ENCODE measurements around the gene HSD17B2.

HSD17B2 gene

DNA sequence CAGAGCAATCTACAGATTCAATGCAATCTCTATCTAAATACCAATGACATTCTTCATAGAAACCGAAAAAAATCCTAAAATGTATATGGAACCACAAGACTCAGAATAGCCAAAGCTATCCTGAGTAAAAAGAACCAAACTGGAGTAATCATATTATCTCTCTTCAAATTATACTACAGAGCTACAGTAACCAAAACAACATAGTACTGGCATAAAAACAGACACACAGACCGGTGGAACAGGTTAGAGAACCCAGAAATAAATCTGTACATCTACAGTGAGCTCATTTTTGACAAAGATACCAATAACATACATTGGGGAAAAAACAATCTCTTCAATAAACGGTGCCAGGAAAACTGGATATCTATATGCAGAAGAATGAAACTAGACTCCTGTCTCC is 89.6 kb downstream of the HSD17B2 start:
- H3K79me2 ChIP-seq (ENCODE audit: control insufficient read depth, insufficient read depth, low read length) = no peaks in the 10 kb centered on the region
- no peak overlapping the region for H4K8ac ChIP-seq (ENCODE audit: low read depth, low read length)
- no peaks in the 10 kb centered on the region for H3K4me1 ChIP-seq (ENCODE audit: control insufficient read depth, low read depth, low read length)
- no peak overlapping the region for H3K9ac ChIP-seq (ENCODE audit: low read length)
- H2BK120ac ChIP-seq (ENCODE audit: low read depth, low read length) = no peak overlapping the region
- H2BK15ac ChIP-seq (replicated peaks; ENCODE audit: low read depth) = no peak overlapping the region
- no CpG with 5 or more reads among the region's 3 CpGs for WGBS (ENCODE audit: extremely low coverage, insufficient coverage, low lambda C conversion rate)
- H3K18ac ChIP-seq (ENCODE audit: low read length) = no peak overlapping the region
- H3K56ac ChIP-seq (ENCODE audit: low read length) = no peak overlapping the region
- no peak overlapping the region for H2BK5ac ChIP-seq (ENCODE audit: low read length)
- H3K36me3 ChIP-seq (ENCODE audit: control insufficient read depth, insufficient read depth, low read length) = no peaks in the 10 kb centered on the region
- no peak overlapping the region for H3K27ac ChIP-seq (ENCODE audit: low read depth, low read length)
- no peak for DNase-seq
- no peak overlapping the region for H2AK5ac ChIP-seq (ENCODE audit: low read length)
- H3K4me3 ChIP-seq (ENCODE audit: low read length) = no peak overlapping the region
- no peaks in the 10 kb centered on the region for H3K79me1 ChIP-seq (ENCODE audit: low read length)
- H3K4me2 ChIP-seq (ENCODE audit: low read length) = no peak overlapping the region
- no peak overlapping the region for H4K5ac ChIP-seq (ENCODE audit: low read length)
- H3K27me3 ChIP-seq (ENCODE audit: insufficient read depth, low read length, poor library complexity) = no peaks in the 10 kb centered on the region
- H3K4ac ChIP-seq (ENCODE audit: low read depth, low read length) = no peak overlapping the region
- no peak overlapping the region for H3K23ac ChIP-seq (ENCODE audit: low read length)

DNA sequence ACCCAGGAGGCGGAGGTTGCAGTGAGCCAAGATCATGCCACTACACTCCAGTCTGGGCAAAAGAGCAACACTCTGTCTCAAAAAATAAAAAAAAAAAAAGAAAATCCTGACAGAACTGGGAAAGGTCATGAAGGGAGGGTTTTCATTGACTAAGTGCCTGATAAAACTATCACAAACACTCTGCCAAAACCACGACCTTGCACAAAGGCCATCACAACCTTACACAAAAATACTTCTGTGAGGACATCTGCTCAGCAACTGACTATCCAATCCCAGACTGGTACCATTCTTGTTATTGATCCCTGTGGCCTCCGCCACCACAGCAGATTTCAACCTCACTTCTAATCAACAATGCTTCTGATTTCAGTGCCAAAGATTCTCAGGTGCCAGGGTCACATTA is 94.8 kb downstream of the HSD17B2 start:
- no peak overlapping the region for H3K18ac ChIP-seq (ENCODE audit: low read length)
- no peaks in the 10 kb centered on the region for H3K79me1 ChIP-seq (ENCODE audit: low read length)
- H3K23ac ChIP-seq (ENCODE audit: low read length) = no peak overlapping the region
- WGBS (ENCODE audit: extremely low coverage, insufficient coverage, low lambda C conversion rate) = no CpG with 5 or more reads among the region's 3 CpGs
- H3K27ac ChIP-seq (ENCODE audit: low read depth, low read length) = no peak overlapping the region
- no peak overlapping the region for H3K9ac ChIP-seq (ENCODE audit: low read length)
- no peak overlapping the region for H3K4ac ChIP-seq (ENCODE audit: low read depth, low read length)
- H4K8ac ChIP-seq (ENCODE audit: low read depth, low read length) = no peak overlapping the region
- no peak overlapping the region for H2BK5ac ChIP-seq (ENCODE audit: low read length)
- H3K79me2 ChIP-seq (ENCODE audit: control insufficient read depth, insufficient read depth, low read length) = no peaks in the 10 kb centered on the region
- H2BK120ac ChIP-seq (ENCODE audit: low read depth, low read length) = no peak overlapping the region
- no peak overlapping the region for H2AK5ac ChIP-seq (ENCODE audit: low read length)
- H2BK15ac ChIP-seq (replicated peaks; ENCODE audit: low read depth) = no peak overlapping the region
- H4K5ac ChIP-seq (ENCODE audit: low read length) = no peak overlapping the region
- H3K36me3 ChIP-seq (ENCODE audit: control insufficient read depth, insufficient read depth, low read length) = no peaks in the 10 kb centered on the region
- no peak overlapping the region for H3K56ac ChIP-seq (ENCODE audit: low read length)
- H3K4me2 ChIP-seq (ENCODE audit: low read length) = no peak overlapping the region
- H3K4me3 ChIP-seq (ENCODE audit: low read length) = no peak overlapping the region
- no peaks in the 10 kb centered on the region for H3K4me1 ChIP-seq (ENCODE audit: control insufficient read depth, low read depth, low read length)
- no peak for DNase-seq
- H3K27me3 ChIP-seq (ENCODE audit: insufficient read depth, low read length, poor library complexity) = no peaks in the 10 kb centered on the region

DNA sequence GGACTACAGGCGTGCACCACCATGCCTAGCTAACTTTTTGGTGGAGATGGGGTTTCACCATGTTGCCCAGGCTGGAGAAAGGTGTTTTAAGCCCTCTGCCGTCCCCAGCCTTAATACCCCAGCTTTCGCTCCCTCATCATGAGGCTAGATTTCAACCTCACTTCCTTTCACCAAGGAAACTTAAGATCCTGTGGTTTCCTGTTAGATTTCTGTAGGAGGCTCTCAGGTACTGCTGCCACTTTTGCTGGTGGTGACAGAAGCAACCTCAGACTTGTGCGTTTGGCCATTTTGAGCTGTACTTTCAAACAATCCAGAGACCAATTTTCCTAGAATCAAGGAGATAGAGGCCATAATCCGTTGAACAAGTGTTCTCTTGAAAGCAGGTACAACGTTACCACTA is 98.7 kb downstream of the HSD17B2 start:
- Histone ChIP-seq H3K27ac (ENCODE audit: low read depth, low read length) (no peak overlapping the region), H3K79me1 (ENCODE audit: low read length) (no peaks in the 10 kb centered on the region), H3K4ac (ENCODE audit: low read depth, low read length) (no peak overlapping the region), H3K79me2 (ENCODE audit: control insufficient read depth, insufficient read depth, low read length) (no peaks in the 10 kb centered on the region), H4K8ac (ENCODE audit: low read depth, low read length) (no peak overlapping the region), H3K18ac (ENCODE audit: low read length) (no peak overlapping the region), H3K36me3 (ENCODE audit: control insufficient read depth, insufficient read depth, low read length) (no peaks in the 10 kb centered on the region), H3K9ac (ENCODE audit: low read length) (no peak overlapping the region), H3K4me2 (ENCODE audit: low read length) (no peak overlapping the region), H2BK15ac (replicated peaks; ENCODE audit: low read depth) (no peak overlapping the region), H3K4me1 (ENCODE audit: control insufficient read depth, low read depth, low read length) (no peaks in the 10 kb centered on the region), H3K23ac (ENCODE audit: low read length) (no peak overlapping the region), H3K4me3 (ENCODE audit: low read length) (no peak overlapping the region), H2AK5ac (ENCODE audit: low read length) (no peak overlapping the region), H4K5ac (ENCODE audit: low read length) (no peak overlapping the region), H2BK5ac (ENCODE audit: low read length) (no peak overlapping the region), H3K56ac (ENCODE audit: low read length) (no peak overlapping the region), H2BK120ac (ENCODE audit: low read depth, low read length) (no peak overlapping the region), H3K27me3 (ENCODE audit: insufficient read depth, low read length, poor library complexity) (no peaks in the 10 kb centered on the region)
- no CpG with 5 or more reads among the region's 6 CpGs for WGBS (ENCODE audit: extremely low coverage, insufficient coverage, low lambda C conversion rate)
- no peak for DNase-seq

GRCh38 chr16:82134846-82135245 is 99.8 kb downstream of the HSD17B2 start:
- Histone ChIP-seq H3K27ac (ENCODE audit: low read depth, low read length) (no peak overlapping the region), H3K4me1 (ENCODE audit: control insufficient read depth, low read depth, low read length) (no peaks in the 10 kb centered on the region), H3K9ac (ENCODE audit: low read length) (no peak overlapping the region), H3K36me3 (ENCODE audit: control insufficient read depth, insufficient read depth, low read length) (no peaks in the 10 kb centered on the region), H4K5ac (ENCODE audit: low read length) (no peak overlapping the region), H3K4me3 (ENCODE audit: low read length) (no peak overlapping the region), H3K23ac (ENCODE audit: low read length) (no peak overlapping the region), H4K8ac (ENCODE audit: low read depth, low read length) (no peak overlapping the region), H3K27me3 (ENCODE audit: insufficient read depth, low read length, poor library complexity) (no peaks in the 10 kb centered on the region), H3K79me1 (ENCODE audit: low read length) (no peaks in the 10 kb centered on the region), H2AK5ac (ENCODE audit: low read length) (no peak overlapping the region), H2BK120ac (ENCODE audit: low read depth, low read length) (no peak overlapping the region), H3K4ac (ENCODE audit: low read depth, low read length) (no peak overlapping the region), H3K79me2 (ENCODE audit: control insufficient read depth, insufficient read depth, low read length) (no peaks in the 10 kb centered on the region), H3K56ac (ENCODE audit: low read length) (no peak overlapping the region), H2BK5ac (ENCODE audit: low read length) (no peak overlapping the region), H3K18ac (ENCODE audit: low read length) (no peak overlapping the region), H2BK15ac (replicated peaks; ENCODE audit: low read depth) (no peak overlapping the region), H3K4me2 (ENCODE audit: low read length) (no peak overlapping the region)
- no CpG with 5 or more reads among the region's 8 CpGs for WGBS (ENCODE audit: extremely low coverage, insufficient coverage, low lambda C conversion rate)
- no peak for DNase-seq

GRCh38 chr16:82135844-82136243 is 100.8 kb downstream of the HSD17B2 start:
- H3K9ac ChIP-seq (ENCODE audit: low read length) = no peak overlapping the region
- H3K23ac ChIP-seq (ENCODE audit: low read length) = no peak overlapping the region
- no peak overlapping the region for H3K18ac ChIP-seq (ENCODE audit: low read length)
- H4K8ac ChIP-seq (ENCODE audit: low read depth, low read length) = no peak overlapping the region
- no peaks in the 10 kb centered on the region for H3K79me1 ChIP-seq (ENCODE audit: low read length)
- DNase-seq = no peak
- no peak overlapping the region for H4K5ac ChIP-seq (ENCODE audit: low read length)
- no peak overlapping the region for H2AK5ac ChIP-seq (ENCODE audit: low read length)
- H2BK5ac ChIP-seq (ENCODE audit: low read length) = no peak overlapping the region
- H3K36me3 ChIP-seq (ENCODE audit: control insufficient read depth, insufficient read depth, low read length) = no peaks in the 10 kb centered on the region
- H2BK120ac ChIP-seq (ENCODE audit: low read depth, low read length) = no peak overlapping the region
- no peaks in the 10 kb centered on the region for H3K4me1 ChIP-seq (ENCODE audit: control insufficient read depth, low read depth, low read length)
- no peak overlapping the region for H3K4me3 ChIP-seq (ENCODE audit: low read length)
- no peaks in the 10 kb centered on the region for H3K27me3 ChIP-seq (ENCODE audit: insufficient read depth, low read length, poor library complexity)
- WGBS (ENCODE audit: extremely low coverage, insufficient coverage, low lambda C conversion rate) = no CpG with 5 or more reads among the region's 8 CpGs
- no peak overlapping the region for H3K56ac ChIP-seq (ENCODE audit: low read length)
- H3K27ac ChIP-seq (ENCODE audit: low read depth, low read length) = no peak overlapping the region
- H3K79me2 ChIP-seq (ENCODE audit: control insufficient read depth, insufficient read depth, low read length) = no peaks in the 10 kb centered on the region
- H2BK15ac ChIP-seq (replicated peaks; ENCODE audit: low read depth) = no peak overlapping the region
- no peak overlapping the region for H3K4ac ChIP-seq (ENCODE audit: low read depth, low read length)
- no peak overlapping the region for H3K4me2 ChIP-seq (ENCODE audit: low read length)

GRCh38 chr16:82136956-82137821 is 102.1 kb downstream of the HSD17B2 start:
- no peak overlapping the region for H3K56ac ChIP-seq (ENCODE audit: low read length)
- no peak for DNase-seq
- H3K18ac ChIP-seq (ENCODE audit: low read length) = no peak overlapping the region
- H2AK5ac ChIP-seq (ENCODE audit: low read length) = no peak overlapping the region
- no peak overlapping the region for H2BK120ac ChIP-seq (ENCODE audit: low read depth, low read length)
- H3K36me3 ChIP-seq (ENCODE audit: control insufficient read depth, insufficient read depth, low read length) = no peaks in the 10 kb centered on the region
- H2BK15ac ChIP-seq (replicated peaks; ENCODE audit: low read depth) = no peak overlapping the region
- H3K4me2 ChIP-seq (ENCODE audit: low read length) = no peak overlapping the region
- no peak overlapping the region for H3K9ac ChIP-seq (ENCODE audit: low read length)
- no CpG with 5 or more reads among the region's 9 CpGs for WGBS (ENCODE audit: extremely low coverage, insufficient coverage, low lambda C conversion rate)
- no peaks in the 10 kb centered on the region for H3K27me3 ChIP-seq (ENCODE audit: insufficient read depth, low read length, poor library complexity)
- H3K27ac ChIP-seq (ENCODE audit: low read depth, low read length) = no peak overlapping the region
- H3K4ac ChIP-seq (ENCODE audit: low read depth, low read length) = no peak overlapping the region
- no peak overlapping the region for H3K4me3 ChIP-seq (ENCODE audit: low read length)
- no peak overlapping the region for H3K23ac ChIP-seq (ENCODE audit: low read length)
- H3K79me2 ChIP-seq (ENCODE audit: control insufficient read depth, insufficient read depth, low read length) = no peaks in the 10 kb centered on the region
- H4K5ac ChIP-seq (ENCODE audit: low read length) = no peak overlapping the region
- H2BK5ac ChIP-seq (ENCODE audit: low read length) = no peak overlapping the region
- no peaks in the 10 kb centered on the region for H3K4me1 ChIP-seq (ENCODE audit: control insufficient read depth, low read depth, low read length)
- H4K8ac ChIP-seq (ENCODE audit: low read depth, low read length) = no peak overlapping the region
- no peaks in the 10 kb centered on the region for H3K79me1 ChIP-seq (ENCODE audit: low read length)
